HUES48 (cell line): Measurements from ENCODE around the gene TWNK.

ENCODE experiments used
- H3K27ac ChIP-seq: one replicate; pipeline ENCODE4 v1.7.0; 2013; ENCODE audit warnings: low read depth, low read length, inconsistent platforms
- H3K27me3 ChIP-seq: 2 replicates; pipeline ENCODE4 v1.6.1; 2013; ENCODE audit warnings: mild to moderate bottlenecking, low read length; ENCODE audit not compliant: control insufficient read depth, insufficient read depth
- H3K36me3 ChIP-seq: 2 replicates; pipeline ENCODE4 v1.6.1; 2013; ENCODE audit warnings: low read length; ENCODE audit not compliant: control insufficient read depth, insufficient read depth
- H3K4me1 ChIP-seq: 2 replicates; pipeline ENCODE4 v1.6.1; 2013; ENCODE audit warnings: mild to moderate bottlenecking, low read length; ENCODE audit not compliant: control insufficient read depth, insufficient read depth
- H3K4me3 ChIP-seq: 2 replicates; pipeline ENCODE4 v1.5.1; 2013; ENCODE audit warnings: mild to moderate bottlenecking, low read depth, low read length
- H3K9ac ChIP-seq: 2 replicates; pipeline ENCODE4 v1.6.1; 2013; ENCODE audit warnings: mild to moderate bottlenecking, low read depth, low read length, moderate library complexity
- H3K9me3 ChIP-seq: 2 replicates; pipeline ENCODE4 v1.6.1; 2013; ENCODE audit warnings: low read length; ENCODE audit not compliant: control insufficient read depth, insufficient read depth

TWNK gene

GRCh38 chr10:101005869-101006567 lies 18.7 kb downstream of the TWNK start:
- Histone ChIP-seq H3K4me3 (no peak overlapping the region), H3K36me3 (peaks cover 52% of the 10 kb centered on the region), H3K27ac (no peak overlapping the region), H3K9me3 (no peaks in the 10 kb centered on the region), H3K9ac (no peak overlapping the region), H3K4me1 (peaks cover 5% of the 10 kb centered on the region; the same call in 1 of the 2 replicates), H3K27me3 (no peaks in the 10 kb centered on the region)

- Histone ChIP-seq H3K4me3 (no peak overlapping the region), H3K27ac (no peak overlapping the region), H3K4me1 (no peaks in the 10 kb centered on the region; the same call in 1 of the 2 replicates), H3K27me3 (no peaks in the 10 kb centered on the region), H3K36me3 (peaks cover 52% of the 10 kb centered on the region), H3K9me3 (no peaks in the 10 kb centered on the region), H3K9ac (no peak overlapping the region)
These were observed 19.3 kb downstream of the TWNK start for GRCh38 chr10:101006593-101007098.

DNA sequence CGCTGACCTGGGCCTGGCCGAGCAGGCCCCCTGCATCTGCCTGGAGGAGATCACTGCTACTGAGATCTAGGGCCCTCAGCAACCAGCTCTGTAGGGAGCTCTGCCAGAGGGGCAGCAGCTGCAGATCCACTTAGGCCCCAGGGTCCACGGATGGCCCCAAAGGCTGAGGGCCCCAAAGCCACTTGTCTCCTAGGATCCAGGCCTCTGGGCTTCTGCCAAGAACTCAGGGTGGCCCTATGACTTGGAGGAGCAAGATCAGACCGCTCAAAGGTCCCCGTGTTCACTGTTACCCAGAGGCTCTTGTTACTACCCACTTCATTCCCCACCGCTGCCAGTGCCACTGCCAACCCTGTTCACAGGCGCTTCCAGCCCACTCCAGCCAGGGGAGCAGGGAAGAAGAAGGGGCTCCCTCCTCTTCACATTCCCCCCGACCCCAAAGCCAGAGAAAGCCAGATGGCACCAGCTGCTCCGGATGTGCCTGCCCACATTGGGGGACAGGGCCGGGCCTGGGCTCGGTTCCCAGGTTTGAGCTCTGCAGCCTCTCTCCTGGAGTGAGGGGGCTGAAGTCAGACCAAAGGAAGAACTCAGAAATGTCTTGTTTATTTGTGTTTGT lies 19.9 kb downstream of the TWNK start:
- Histone ChIP-seq H3K9ac (no peak overlapping the region), H3K36me3 (peaks cover 50% of the 10 kb centered on the region), H3K4me1 (no peaks in the 10 kb centered on the region; the same call in 1 of the 2 replicates), H3K27ac (no peak overlapping the region), H3K4me3 (no peak overlapping the region), H3K9me3 (no peaks in the 10 kb centered on the region), H3K27me3 (no peaks in the 10 kb centered on the region)

- H3K4me3 ChIP-seq = no peak overlapping the region
- peaks cover 40% of the 10 kb centered on the region for H3K36me3 ChIP-seq
- no peaks in the 10 kb centered on the region for H3K27me3 ChIP-seq
- no peak overlapping the region for H3K9ac ChIP-seq
- H3K4me1 ChIP-seq = peaks cover 6% of the 10 kb centered on the region; the same call in 1 of the 2 replicates
- no peak overlapping the region for H3K27ac ChIP-seq
- no peaks in the 10 kb centered on the region for H3K9me3 ChIP-seq
These were observed 20.8 kb downstream of the TWNK start for GRCh38 chr10:101007915-101008822.

GRCh38 chr10:101008823-101009423 lies 21.6 kb downstream of the TWNK start:
- H3K36me3 ChIP-seq = peaks cover 34% of the 10 kb centered on the region
- H3K4me3 ChIP-seq = no peak overlapping the region
- no peaks in the 10 kb centered on the region for H3K27me3 ChIP-seq
- H3K9ac ChIP-seq = no peak overlapping the region
- no peaks in the 10 kb centered on the region for H3K9me3 ChIP-seq
- peaks cover 7% of the 10 kb centered on the region; the same call in 1 of the 2 replicates for H3K4me1 ChIP-seq
- H3K27ac ChIP-seq = no peak overlapping the region

GRCh38 chr10:101010329-101010728 lies 23.0 kb downstream of the TWNK start:
- Histone ChIP-seq H3K9me3 (no peaks in the 10 kb centered on the region), H3K4me3 (no peak overlapping the region), H3K9ac (no peak overlapping the region), H3K4me1 (peaks cover 7% of the 10 kb centered on the region; the same call in 1 of the 2 replicates), H3K27me3 (peaks cover 10% of the 10 kb centered on the region; the same call in 1 of the 2 replicates), H3K27ac (no peak overlapping the region), H3K36me3 (peaks cover 22% of the 10 kb centered on the region)

GRCh38 chr10:101011517-101012423 lies 24.4 kb downstream of the TWNK start:
- Histone ChIP-seq H3K27ac (no peak overlapping the region), H3K4me3 (no peak overlapping the region), H3K4me1 (peaks cover 7% of the 10 kb centered on the region; the same call in 1 of the 2 replicates), H3K9me3 (no peaks in the 10 kb centered on the region), H3K9ac (no peak overlapping the region), H3K27me3 (peaks cover 19% of the 10 kb centered on the region), H3K36me3 (peaks cover 8% of the 10 kb centered on the region)

GRCh38 chr10:101012525-101013364 lies 25.4 kb downstream of the TWNK start:
- Histone ChIP-seq H3K9me3 (no peaks in the 10 kb centered on the region), H3K27me3 (peaks cover 28% of the 10 kb centered on the region), H3K4me3 (no peak overlapping the region), H3K9ac (no peak overlapping the region), H3K4me1 (peaks cover 7% of the 10 kb centered on the region; the same call in 1 of the 2 replicates), H3K27ac (no peak overlapping the region), H3K36me3 (no peaks in the 10 kb centered on the region)

- no peaks in the 10 kb centered on the region for H3K36me3 ChIP-seq
- no peak overlapping the region for H3K9ac ChIP-seq
- no peaks in the 10 kb centered on the region for H3K9me3 ChIP-seq
- H3K4me1 ChIP-seq = peaks cover 9% of the 10 kb centered on the region; the same call in 1 of the 2 replicates
- no peak overlapping the region for H3K4me3 ChIP-seq
- H3K27me3 ChIP-seq = peaks cover 35% of the 10 kb centered on the region
- no peak overlapping the region for H3K27ac ChIP-seq
These were observed 26.1 kb downstream of the TWNK start for GRCh38 chr10:101013365-101013825.
